SW 1271 (cell line): Measurements from ENCODE around the gene TTC39A.

Experiments used
- DNase-seq, 2 experiments: peaks; one replicate each; lab custom pipeline; 2025; lab: John Stamatoyannopoulos, UW

The TTC39A gene

GRCh38 chr1:51297401-51298321, 32.7 kb downstream of the TTC39A start:
- no peak for DNase-seq

GRCh38 chr1:51296383-51297357, 33.7 kb downstream of the TTC39A start:
- peak; percentile 25 to 51 for DNase-seq

GRCh38 chr1:51295926-51296325, 34.4 kb downstream of the TTC39A start:
- no peak for DNase-seq

GRCh38 chr1:51294566-51295184, 35.7 kb downstream of the TTC39A start:
- DNase-seq, result no peak

GRCh38 chr1:51293898-51294515, 36.4 kb downstream of the TTC39A start:
- no peak for DNase-seq

- DNase-seq, result no peak
Observed at GRCh38 chr1:51290489-51290847, 39.9 kb downstream of the TTC39A start.

GRCh38 chr1:51289676-51290488, 40.5 kb downstream of the TTC39A start:
- no peak for DNase-seq

GRCh38 chr1:51288578-51288977, 41.8 kb downstream of the TTC39A start:
- DNase-seq, result no peak

- DNase-seq, result no peak
Observed at GRCh38 chr1:51287966-51288365, 42.4 kb downstream of the TTC39A start.

GRCh38 chr1:51285055-51285454, 45.3 kb downstream of the TTC39A start:
- DNase-seq, result no peak

- DNase-seq, result no peak
Observed at GRCh38 chr1:51284487-51284954, 45.8 kb downstream of the TTC39A start.

- no peak for DNase-seq
Observed at GRCh38 chr1:51283979-51284378, 46.4 kb downstream of the TTC39A start.

- no peak for DNase-seq
Observed at GRCh38 chr1:51282605-51283004, 47.8 kb downstream of the TTC39A start.

- DNase-seq, result no peak
Observed at GRCh38 chr1:51281807-51282206, 48.6 kb downstream of the TTC39A start.

GRCh38 chr1:51280321-51280978, 49.9 kb downstream of the TTC39A start:
- DNase-seq, result no peak

- no peak for DNase-seq
Observed at GRCh38 chr1:51276286-51276685, 54.1 kb downstream of the TTC39A start.

- DNase-seq, result no peak
Observed at GRCh38 chr1:51274676-51275075, 55.7 kb downstream of the TTC39A start.

GRCh38 chr1:51272916-51273315, 57.4 kb downstream of the TTC39A start:
- no peak for DNase-seq

- DNase-seq, result no peak
Observed at GRCh38 chr1:51270751-51271150, 59.6 kb downstream of the TTC39A start.

- no peak for DNase-seq
Observed at GRCh38 chr1:51268634-51269033, 61.7 kb downstream of the TTC39A start.
